Mesenchymal stem cell (in vitro differentiated cells and primary cell): ENCODE results near the gene SBSN.

Experiments
- DNase-seq: peaks from one replicate; pipeline ENCODE4 v3.0.0-alpha.2; 2013
- H2AFZ ChIP-seq: one replicate; pipeline ENCODE4 v1.6.1; 2013; ENCODE audit warnings: low read depth, mild to moderate bottlenecking, control low read depth, inconsistent platforms, low read length, moderate library complexity
- H2AK5ac ChIP-seq: 2 replicates; pipeline ENCODE4 v1.6.1; 2013; ENCODE audit warnings: low read length, moderate library complexity, mild to moderate bottlenecking, inconsistent platforms; ENCODE audit not compliant: severe bottlenecking
- H2BK120ac ChIP-seq: one replicate; pipeline ENCODE4 v1.6.1; 2013; ENCODE audit warnings: low read depth, mild to moderate bottlenecking, inconsistent platforms, low read length, moderate library complexity
- H2BK12ac ChIP-seq, 2 experiments: one replicate each; pipeline ENCODE4 v1.6.1; 2013; ENCODE audit warnings: inconsistent platforms in 2 of 2, low read length in 2 of 2, mild to moderate bottlenecking in 2 of 2, moderate library complexity in 2 of 2, control low read depth in 1 of 2
- H2BK15ac ChIP-seq: one replicate; pipeline ENCODE4 v1.6.1; 2013; ENCODE audit warnings: mild to moderate bottlenecking, low read depth, inconsistent platforms; ENCODE audit not compliant: poor library complexity, severe bottlenecking
- H2BK5ac ChIP-seq: 2 replicates; pipeline ENCODE4 v1.6.1; 2013; ENCODE audit warnings: low read depth, mild to moderate bottlenecking, low read length, control low read depth, inconsistent platforms; ENCODE audit not compliant: poor library complexity, severe bottlenecking
- H3K14ac ChIP-seq, 2 experiments: one replicate each; pipeline ENCODE4 v1.6.1; 2013; ENCODE audit warnings: inconsistent platforms in 2 of 2, low read length in 2 of 2, control low read depth in 1 of 2, mild to moderate bottlenecking in 1 of 2, moderate library complexity in 1 of 2
- H3K18ac ChIP-seq, 2 experiments: one replicate each; pipeline ENCODE4 v1.6.1; 2013; ENCODE audit warnings: inconsistent platforms in 2 of 2, low read length in 2 of 2, control low read depth in 1 of 2, low read depth in 1 of 2, mild to moderate bottlenecking in 1 of 2
- H3K23ac ChIP-seq, 2 experiments: one replicate each; pipeline ENCODE4 v1.6.1; 2013; ENCODE audit warnings: inconsistent platforms in 2 of 2, low read length in 2 of 2, mild to moderate bottlenecking in 2 of 2, moderate library complexity in 2 of 2, control low read depth in 1 of 2
- H3K27ac ChIP-seq: 2 replicates; pipeline ENCODE4 v1.5.1; 2013; ENCODE audit warnings: mild to moderate bottlenecking, moderate library complexity, low read length, control low read depth, inconsistent platforms; ENCODE audit not compliant: poor library complexity, severe bottlenecking
- H3K27me3 ChIP-seq, 2 experiments: 2 replicates each; pipeline versions ENCODE4 v1.6.1 to v1.7.0; 2013; ENCODE audit warnings: low read length in 2 of 2, mild to moderate bottlenecking in 2 of 2, moderate library complexity in 2 of 2, control low read depth in 1 of 2, inconsistent platforms in 1 of 2; ENCODE audit not compliant: control insufficient read depth in 1 of 2, insufficient read depth in 1 of 2
- H3K36me3 ChIP-seq, 2 experiments: 2 replicates each; pipeline versions ENCODE4 v1.6.1 to v1.7.0; 2013; ENCODE audit warnings: low read length in 2 of 2, control low read depth in 1 of 2, inconsistent platforms in 1 of 2, low read depth in 1 of 2, mild to moderate bottlenecking in 1 of 2; ENCODE audit not compliant: insufficient read depth in 2 of 2, control insufficient read depth in 1 of 2
- H3K4ac ChIP-seq, 2 experiments: one replicate each; pipeline ENCODE4 v1.6.1; 2013; ENCODE audit warnings: inconsistent platforms in 2 of 2, low read length in 2 of 2, mild to moderate bottlenecking in 2 of 2, moderate library complexity in 2 of 2, control low read depth in 1 of 2, low read depth in 1 of 2
- H3K4me1 ChIP-seq: 2 replicates; pipeline ENCODE4 v1.6.1; 2013; ENCODE audit warnings: low read depth, low read length, control low read depth; ENCODE audit not compliant: control insufficient read depth, insufficient read depth
- H3K4me2 ChIP-seq: 2 replicates; pipeline ENCODE4 v1.6.1; 2013; ENCODE audit warnings: low read length, mild to moderate bottlenecking, inconsistent platforms; ENCODE audit not compliant: poor library complexity, severe bottlenecking
- H3K4me3 ChIP-seq, 2 experiments: 2 replicates each; pipeline versions ENCODE4 v1.5.1 to v1.7.0; 2013; ENCODE audit warnings: low read length in 2 of 2, mild to moderate bottlenecking in 2 of 2, control low read depth in 1 of 2, low read depth in 1 of 2; ENCODE audit not compliant: insufficient read depth in 1 of 2
- H3K79me1 ChIP-seq: replicated peaks from 2 replicates; pipeline ENCODE4 v1.6.1; 2013; ENCODE audit warnings: mild to moderate bottlenecking, control low read depth, low read length, inconsistent platforms; ENCODE audit not compliant: poor library complexity, severe bottlenecking
- H3K9ac ChIP-seq: 2 replicates; pipeline ENCODE4 v1.7.0; 2013; ENCODE audit warnings: mild to moderate bottlenecking, low read length, moderate library complexity
- H3K9me3 ChIP-seq: 2 replicates; pipeline ENCODE4 v1.7.0; 2013; ENCODE audit warnings: mild to moderate bottlenecking, low read length; ENCODE audit not compliant: control insufficient read depth
- H4K8ac ChIP-seq: one replicate; pipeline ENCODE4 v1.6.1; 2013; ENCODE audit warnings: inconsistent platforms, mild to moderate bottlenecking, low read length, moderate library complexity
- H4K91ac ChIP-seq: one replicate; pipeline ENCODE4 v1.6.1; 2013; ENCODE audit warnings: mild to moderate bottlenecking, low read length, inconsistent platforms
- WGBS: methylation state at CpG from one replicate; pipeline ENCODE4 v1.1.7; 2013; ENCODE audit warnings: mixed read lengths; 5-methylcytosine and 5-hydroxymethylcytosine counted together

Gene SBSN

GRCh38 chr19:35549879-35550523 is 21.9 kb upstream of the SBSN start:
- WGBS = 95% methylated on average over 15 of the region's 15 CpGs
- Histone ChIP-seq H3K4ac (no peak overlapping the region), H3K27me3 (peaks cover 0 to 22% of the 10 kb centered on the region in 2 experiments), H2BK5ac (no peak overlapping the region), H4K8ac (no peak overlapping the region), H4K91ac (no peak overlapping the region), H2AFZ (no peak overlapping the region), H3K18ac (no peak overlapping the region), H3K4me3 (no peak overlapping the region), H2BK120ac (no peak overlapping the region), H3K9ac (no peak overlapping the region), H2BK12ac (no peak overlapping the region), H3K27ac (no peak overlapping the region), H3K36me3 (peaks cover 26 to 31% of the 10 kb centered on the region in 2 experiments), H3K4me1 (peaks cover 7% of the 10 kb centered on the region), H2AK5ac (no peak overlapping the region), H3K9me3 (no peaks in the 10 kb centered on the region), H3K14ac (no peak overlapping the region), H3K79me1 (peaks cover 31% of the 10 kb centered on the region), H3K4me2 (no peak overlapping the region), H2BK15ac (no peak overlapping the region), H3K23ac (no peak overlapping the region)
- DNase-seq = no peak

- Histone ChIP-seq H3K4me3 (no peak overlapping the region), H2AFZ (no peak overlapping the region), H3K9ac (no peak overlapping the region), H3K36me3 (peaks cover 26 to 31% of the 10 kb centered on the region in 2 experiments), H4K91ac (no peak overlapping the region), H2BK120ac (no peak overlapping the region), H4K8ac (no peak overlapping the region), H3K79me1 (peaks cover 38% of the 10 kb centered on the region), H3K9me3 (no peaks in the 10 kb centered on the region), H3K4me2 (no peak overlapping the region), H3K14ac (no peak overlapping the region), H3K4me1 (peaks cover 12% of the 10 kb centered on the region), H2BK12ac (no peak overlapping the region), H3K27me3 (peaks cover 0 to 15% of the 10 kb centered on the region in 2 experiments), H2BK5ac (no peak overlapping the region), H3K4ac (no peak overlapping the region), H3K27ac (no peak overlapping the region), H3K18ac (no peak overlapping the region), H2AK5ac (no peak overlapping the region), H2BK15ac (no peak overlapping the region), H3K23ac (no peak overlapping the region)
- 21% methylated on average over 6 of the region's 6 CpGs for WGBS
- DNase-seq = peak; percentile 77
Observed at GRCh38 chr19:35549174-35549788, 21.2 kb upstream of the SBSN start.

- H3K9ac ChIP-seq = peak overlapping the region; percentile 94
- no peaks in the 10 kb centered on the region for H3K9me3 ChIP-seq
- H2AK5ac ChIP-seq = no peak overlapping the region
- H3K4me1 ChIP-seq = peaks cover 14% of the 10 kb centered on the region
- no peak overlapping the region for H4K91ac ChIP-seq
- H3K4me2 ChIP-seq = no peak overlapping the region
- peaks cover 38 to 52% of the 10 kb centered on the region in 2 experiments for H3K36me3 ChIP-seq
- no peak overlapping the region for H2BK15ac ChIP-seq
- peaks cover 48% of the 10 kb centered on the region for H3K79me1 ChIP-seq
- H3K23ac ChIP-seq = no peak overlapping the region
- no peak overlapping the region for H3K14ac ChIP-seq
- no peak for DNase-seq
- H3K4me3 ChIP-seq = peak overlapping the region in 1 of 2 experiments; percentile 96
- no peak overlapping the region for H2BK120ac ChIP-seq
- H3K27ac ChIP-seq = no peak overlapping the region
- H3K4ac ChIP-seq = no peak overlapping the region
- no peak overlapping the region for H2BK5ac ChIP-seq
- no peaks in the 10 kb centered on the region for H3K27me3 ChIP-seq
- H4K8ac ChIP-seq = no peak overlapping the region
- no peak overlapping the region for H3K18ac ChIP-seq
- 97% methylated on average over 8 of the region's 8 CpGs for WGBS
- no peak overlapping the region for H2BK12ac ChIP-seq
- no peak overlapping the region for H2AFZ ChIP-seq
Observed at GRCh38 chr19:35546532-35546931, 18.4 kb upstream of the SBSN start.

- Histone ChIP-seq H3K18ac (peak overlapping the region; percentile 84 to 97), H2BK15ac (no peak overlapping the region), H3K23ac (peak overlapping the region in 1 of 2 experiments; percentile 54), H3K27ac (no peak overlapping the region), H3K4ac (peak overlapping the region in 1 of 2 experiments; percentile 42), H2AFZ (peak overlapping the region; percentile 88), H3K79me1 (peaks cover 48% of the 10 kb centered on the region), H3K36me3 (peaks cover 35 to 46% of the 10 kb centered on the region in 2 experiments), H3K9ac (peak overlapping the region; percentile 94), H3K9me3 (no peaks in the 10 kb centered on the region), H2BK120ac (peak overlapping the region; percentile 57), H2BK5ac (no peak overlapping the region), H3K4me2 (peak overlapping the region; percentile 72), H4K8ac (peak overlapping the region; percentile 81), H3K27me3 (no peaks in the 10 kb centered on the region), H3K4me3 (peak overlapping the region; percentile 86 to 96), H3K4me1 (peaks cover 14% of the 10 kb centered on the region), H2BK12ac (no peak overlapping the region), H3K14ac (peak overlapping the region in 1 of 2 experiments; percentile 94), H2AK5ac (no peak overlapping the region), H4K91ac (peak overlapping the region; percentile 39)
- peak; percentile 41 for DNase-seq
- WGBS = 9% methylated on average over 25 of the region's 27 CpGs
Observed at GRCh38 chr19:35545855-35546381, 17.8 kb upstream of the SBSN start.
